Tibial nerve (tissue), 4 donors: ENCODE measurements around the gene MDM4. TPM values are rescaled to one million over a fixed set of nuclear protein-coding genes. Genes with fewer than 3 reads are reported as not detected.
"Not testable (repeated sequence)": the region's sequence is repeated elsewhere in the genome, so short reads cannot be mapped to it uniquely, and the experiment has no call there.

Experiments
- DNase-seq, 2 donors: peaks; one replicate each; pipeline ENCODE4 v3.0.0-alpha.2; 2019; ENCODE audit warnings: low spot score in 2 of 2
- H3K27ac ChIP-seq, 4 donors: fragments of 200-600 bp; sonication (generic) in 3 of 4; one replicate each; pipeline ENCODE4 v1.5.1; 2017 to 2019; ENCODE audit warnings: mild to moderate bottlenecking in 1 of 4
- H3K27me3 ChIP-seq, 2 donors: fragments of 200-600 bp; sonication (generic) in 1 of 2; one replicate each; pipeline versions ENCODE4 v1.5.1 to v1.6.0; 2017 to 2019
- H3K36me3 ChIP-seq, 3 donors: fragments of 200-600 bp; sonication (generic); one replicate each; pipeline ENCODE4 v1.5.1; 2018 to 2019
- H3K4me1 ChIP-seq, 4 donors: fragments of 200-600 bp; sonication (generic) in 3 of 4; one replicate each; pipeline ENCODE4 v1.5.1; 2017 to 2019
- H3K4me3 ChIP-seq, 4 donors: fragments of 200-600 bp; sonication (generic) in 3 of 4; one replicate each; pipeline ENCODE4 v1.5.1; 2017 to 2019; ENCODE audit warnings: mild to moderate bottlenecking in 1 of 4, moderate library complexity in 1 of 4
- H3K9me3 ChIP-seq, 4 donors: fragments of 200-600 bp; sonication (generic) in 3 of 4; one replicate each; pipeline ENCODE4 v1.5.1; 2017 to 2019
- EP300 ChIP-seq, 2 donors: sonication (generic); formaldehyde crosslinking; IDR thresholded peaks; one replicate each; pipeline ENCODE4 v1.6.1; 2017; ENCODE audit warnings: antibody characterized with exemption in 2 of 2, mild to moderate bottlenecking in 1 of 2
- POLR2A ChIP-seq, 2 donors: fragments of 450-650 bp; IDR thresholded peaks; one replicate each; pipeline ENCODE4 v1.6.1; 2017; ENCODE audit warnings: antibody characterized with exemption in 2 of 2, mild to moderate bottlenecking in 2 of 2, moderate library complexity in 2 of 2
- WGBS, 2 donors: methylation state at CpG; one replicate each; pipeline ENCODE4 v1.1.5; 2018; 5-methylcytosine and 5-hydroxymethylcytosine counted together
- total RNA-seq, 4 donors: library from RNA; depleted of rRNA; stranded (reverse); fragments of >200 nt; gene quantifications; one replicate each; pipeline ENCODE4 v1.1.0, GENCODE V29; 2016
- TF ChIP-seq, protein P1 (sequence below), 5 experiments: fragments of 200-600 bp in 3 of 5; fragments of 450-650 bp in 2 of 5; sonication (generic) in 3 of 5; IDR thresholded peaks; one replicate each; pipeline ENCODE4 v1.5.1; 2016 to 2019; ENCODE audit warnings: antibody characterized with exemption in 5 of 5, mild to moderate bottlenecking in 3 of 5, moderate library complexity in 2 of 5

MDM4 gene
- total RNA-seq, 4 donors from 2014 or later, result 83.0 to 113 (median 101) TPM

- Histone ChIP-seq H3K27ac (no peak overlapping the region), H3K27me3 (no peaks in the 10 kb centered on the region), H3K4me3 (no peak overlapping the region), H3K4me1 (peaks cover 0 to 28% (median 16%) of the 10 kb centered on the region in 4 donors), H3K36me3 (peaks cover 0 to 12% (median 0%) of the 10 kb centered on the region in 3 donors), H3K9me3 (no peaks in the 10 kb centered on the region)
- WGBS, 2 donors, result 68 to 78% methylated on average over 2 of the region's 2 CpGs
- TF ChIP-seq POLR2A (IDR thresholded peaks at IDR 0.05) (no peak), EP300 (IDR thresholded peaks at IDR 0.05) (no peak)
- TF ChIP-seq, protein P1, sequence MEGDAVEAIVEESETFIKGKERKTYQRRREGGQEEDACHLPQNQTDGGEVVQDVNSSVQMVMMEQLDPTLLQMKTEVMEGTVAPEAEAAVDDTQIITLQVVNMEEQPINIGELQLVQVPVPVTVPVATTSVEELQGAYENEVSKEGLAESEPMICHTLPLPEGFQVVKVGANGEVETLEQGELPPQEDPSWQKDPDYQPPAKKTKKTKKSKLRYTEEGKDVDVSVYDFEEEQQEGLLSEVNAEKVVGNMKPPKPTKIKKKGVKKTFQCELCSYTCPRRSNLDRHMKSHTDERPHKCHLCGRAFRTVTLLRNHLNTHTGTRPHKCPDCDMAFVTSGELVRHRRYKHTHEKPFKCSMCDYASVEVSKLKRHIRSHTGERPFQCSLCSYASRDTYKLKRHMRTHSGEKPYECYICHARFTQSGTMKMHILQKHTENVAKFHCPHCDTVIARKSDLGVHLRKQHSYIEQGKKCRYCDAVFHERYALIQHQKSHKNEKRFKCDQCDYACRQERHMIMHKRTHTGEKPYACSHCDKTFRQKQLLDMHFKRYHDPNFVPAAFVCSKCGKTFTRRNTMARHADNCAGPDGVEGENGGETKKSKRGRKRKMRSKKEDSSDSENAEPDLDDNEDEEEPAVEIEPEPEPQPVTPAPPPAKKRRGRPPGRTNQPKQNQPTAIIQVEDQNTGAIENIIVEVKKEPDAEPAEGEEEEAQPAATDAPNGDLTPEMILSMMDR (IDR thresholded peaks at IDR 0.05), result no peak
- no peak for DNase-seq
These were observed 1.4 kb upstream of the MDM4 start for GRCh38 chr1:204514828-204515227.

GRCh38 chr1:204517382-204517781 lies 1.2 kb downstream of the MDM4 start:
- H3K9me3 ChIP-seq, DNase-seq, H3K27me3 ChIP-seq: not testable (repeated sequence)
- H3K4me1 ChIP-seq, result peaks cover 0 to 47% (median 22%) of the 10 kb centered on the region in 4 donors
- 94 to 96% methylated on average over 19 of the region's 19 CpGs for WGBS, 2 donors
- H3K4me3 ChIP-seq, result peak overlapping the region; percentile 60 to 97 (median 78)
- peaks cover 0 to 12% (median 0%) of the 10 kb centered on the region in 3 donors for H3K36me3 ChIP-seq
- peak overlapping the region in 2 of 4 donors; percentile 89 to 99 for H3K27ac ChIP-seq

DNA sequence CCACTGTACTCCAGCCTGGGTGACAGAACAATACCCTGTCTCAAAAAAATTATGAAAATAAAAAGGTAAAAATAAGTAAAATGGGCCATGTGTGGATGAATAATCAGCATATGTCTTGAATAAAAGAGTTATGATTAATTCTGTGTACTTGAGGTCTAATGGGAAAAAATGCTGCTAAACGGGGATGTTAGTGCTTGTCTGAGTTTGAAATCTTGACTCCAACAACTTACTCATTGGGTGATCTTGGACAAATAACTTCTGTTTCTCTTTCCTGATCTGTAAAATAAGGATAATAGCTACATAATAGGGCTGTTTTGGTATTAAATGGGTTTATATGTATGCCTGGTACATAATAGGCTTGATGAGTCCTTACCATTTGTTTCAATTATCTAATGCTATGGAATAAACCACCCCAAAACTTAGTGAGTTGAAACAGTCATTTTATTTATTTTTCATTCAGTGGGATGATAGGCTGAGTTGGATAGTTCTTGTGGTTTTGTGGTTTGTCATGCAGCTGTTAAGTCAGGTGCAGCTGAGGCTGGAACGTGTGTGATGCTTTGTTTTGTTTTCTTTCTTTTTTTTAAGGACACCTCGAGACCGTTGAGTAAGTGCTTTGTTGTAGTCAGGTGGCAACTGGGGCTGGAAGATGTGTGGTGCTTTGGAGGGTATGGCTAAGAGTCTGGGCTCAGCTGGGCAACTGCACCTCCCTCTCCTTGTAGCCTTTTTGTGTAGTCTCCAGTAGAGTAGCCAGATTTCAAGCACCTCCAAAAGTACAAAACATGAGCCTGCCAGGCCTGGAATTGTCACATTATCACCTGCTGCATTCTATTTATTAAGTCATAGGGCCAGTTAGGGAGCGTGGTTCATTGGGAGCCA lies 4.9 kb downstream of the MDM4 start:
- H3K4me3 ChIP-seq, result no peak overlapping the region
- H3K4me1 ChIP-seq, result peaks cover 0 to 42% (median 22%) of the 10 kb centered on the region in 4 donors
- TF ChIP-seq, protein P1 (IDR thresholded peaks at IDR 0.05), result no peak
- TF ChIP-seq EP300 (IDR thresholded peaks at IDR 0.05) (no peak), POLR2A (IDR thresholded peaks at IDR 0.05) (no peak)
- no peaks in the 10 kb centered on the region for H3K9me3 ChIP-seq
- WGBS, 2 donors, result 57 to 62% methylated on average over 5 of the region's 5 CpGs
- H3K27me3 ChIP-seq, result no peaks in the 10 kb centered on the region
- H3K36me3 ChIP-seq, result peaks cover 0 to 39% (median 9%) of the 10 kb centered on the region in 3 donors
- H3K27ac ChIP-seq, result peak overlapping the region in 1 of 4 donors; percentile 36
- DNase-seq, result no peak

DNA sequence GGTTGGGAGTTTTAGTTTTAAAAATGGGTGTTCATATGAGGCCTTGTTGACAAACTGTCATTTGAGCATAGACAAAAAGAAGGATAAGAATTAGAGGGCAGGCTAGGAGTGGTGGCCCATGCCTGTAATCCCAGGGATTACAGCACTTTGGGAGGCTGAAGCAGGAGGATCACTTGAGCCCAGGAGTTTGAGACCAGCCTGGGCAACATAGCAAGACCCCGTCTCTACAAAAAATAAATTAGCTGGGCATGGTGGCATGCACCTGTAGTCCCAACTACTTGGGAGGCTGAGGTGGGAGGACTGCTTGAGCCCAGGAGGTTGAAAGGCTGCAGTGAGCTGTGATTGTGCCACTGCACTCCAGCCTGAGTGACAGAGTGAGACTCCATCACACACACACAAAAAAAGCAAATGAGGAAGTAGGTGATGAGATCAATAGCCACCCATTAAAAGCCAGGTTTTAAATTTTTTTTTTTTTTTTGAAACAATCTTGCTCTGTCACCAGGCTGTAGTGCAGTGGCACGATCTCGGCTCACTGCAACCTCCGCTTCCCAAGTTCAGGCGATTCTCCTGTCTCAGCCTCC lies 5.8 kb downstream of the MDM4 start:
- not testable (repeated sequence) for H3K9me3 ChIP-seq, H3K4me3 ChIP-seq, DNase-seq, H3K27me3 ChIP-seq
- 78 to 88% methylated on average over 5 of the region's 5 CpGs for WGBS, 2 donors
- peaks cover 0 to 40% (median 21%) of the 10 kb centered on the region in 4 donors for H3K4me1 ChIP-seq
- peak overlapping the region in 2 of 4 donors; percentile 29 to 31 for H3K27ac ChIP-seq
- H3K36me3 ChIP-seq, result peaks cover 0 to 48% (median 19%) of the 10 kb centered on the region in 3 donors

GRCh38 chr1:204523605-204524215 lies 7.5 kb downstream of the MDM4 start:
- Histone ChIP-seq H3K27me3 (no peaks in the 10 kb centered on the region), H3K4me3 (no peak overlapping the region), H3K27ac (no peak overlapping the region), H3K4me1 (peaks cover 0 to 23% (median 9%) of the 10 kb centered on the region in 4 donors), H3K9me3 (no peaks in the 10 kb centered on the region), H3K36me3 (peaks cover 0 to 56% (median 21%) of the 10 kb centered on the region in 3 donors)
- WGBS, 2 donors, result 95% methylated on average over 9 of the region's 9 CpGs
- no peak for TF ChIP-seq POLR2A (IDR thresholded peaks at IDR 0.05)
- DNase-seq, result no peak

DNA sequence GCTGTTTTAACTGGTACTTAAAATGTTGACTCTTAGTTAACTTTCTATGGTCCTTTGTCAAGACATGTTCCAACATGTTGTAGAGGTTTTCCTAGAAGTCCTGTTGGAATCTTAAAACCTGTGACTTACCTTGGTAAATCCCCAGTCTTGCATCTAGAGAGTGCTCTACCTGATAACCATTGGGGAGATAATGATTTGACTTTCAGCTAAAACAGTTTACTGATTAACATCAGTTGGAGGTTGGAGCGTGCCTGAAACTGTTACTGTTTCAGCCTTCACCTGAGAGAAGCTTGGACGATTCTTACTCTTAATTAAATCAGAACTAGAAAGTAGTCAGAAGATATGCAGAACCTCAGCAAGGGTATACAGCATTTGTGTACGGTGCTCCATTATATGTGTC lies 8.8 kb downstream of the MDM4 start:
- peaks cover 0 to 19% (median 5%) of the 10 kb centered on the region in 4 donors for H3K4me1 ChIP-seq
- 82 to 86% methylated on average over 3 of the region's 3 CpGs for WGBS, 2 donors
- no peaks in the 10 kb centered on the region for H3K27me3 ChIP-seq
- peaks cover 0 to 63% (median 25%) of the 10 kb centered on the region in 3 donors for H3K36me3 ChIP-seq
- no peak overlapping the region for H3K27ac ChIP-seq
- DNase-seq, result no peak
- no peak for TF ChIP-seq POLR2A (IDR thresholded peaks at IDR 0.05)
- no peak for TF ChIP-seq EP300 (IDR thresholded peaks at IDR 0.05)
- TF ChIP-seq, protein P1 (IDR thresholded peaks at IDR 0.05), result no peak
- H3K9me3 ChIP-seq, result no peaks in the 10 kb centered on the region
- no peak overlapping the region for H3K4me3 ChIP-seq
